Fibroblast of skin of left quadriceps (primary cell): ENCODE measurements around the gene DCAF5.
"Not testable (repeated sequence)": the region's sequence is repeated elsewhere in the genome, so short reads cannot be mapped to it uniquely, and the experiment has no call there.

ENCODE experiments used
- DNase-seq, 2 experiments: peaks; one replicate each; pipeline ENCODE4 v3.0.0-alpha.2; 2013; ENCODE audit warnings: low read depth in 2 of 2

Gene DCAF5

DNA sequence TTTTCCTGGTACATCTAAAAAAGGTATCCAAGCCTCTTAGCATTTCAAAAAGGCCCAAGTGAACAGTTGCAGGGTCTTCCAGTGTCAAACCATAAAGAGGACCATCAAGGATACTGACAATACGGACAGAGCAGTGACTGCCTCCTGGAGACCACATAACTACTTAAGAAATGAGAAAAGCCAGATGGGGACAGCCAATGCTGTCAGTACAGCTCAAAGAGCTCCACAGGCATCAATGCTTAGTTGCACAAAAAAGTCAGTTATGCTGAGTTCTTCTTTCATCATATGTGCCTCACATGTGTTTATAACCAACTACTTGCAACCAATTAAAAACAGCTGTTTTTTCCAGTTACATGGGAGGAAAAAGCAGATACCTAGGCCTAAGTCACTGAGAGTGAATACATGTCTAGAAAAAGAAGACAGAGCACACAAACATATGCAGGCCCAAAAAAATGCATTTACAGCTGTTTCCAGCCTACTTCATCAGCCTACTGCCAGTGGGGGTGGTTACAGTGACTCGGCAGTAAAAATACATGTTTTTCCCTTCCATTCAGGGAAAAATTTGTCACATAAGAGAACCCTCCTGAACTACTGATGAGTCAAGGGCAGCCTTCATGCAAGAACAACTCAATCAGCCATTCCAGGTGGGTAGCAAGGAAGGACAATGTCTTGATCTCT is 84.0 kb downstream of the DCAF5 start:
- peak; percentile 89 to 91 for DNase-seq

DNA sequence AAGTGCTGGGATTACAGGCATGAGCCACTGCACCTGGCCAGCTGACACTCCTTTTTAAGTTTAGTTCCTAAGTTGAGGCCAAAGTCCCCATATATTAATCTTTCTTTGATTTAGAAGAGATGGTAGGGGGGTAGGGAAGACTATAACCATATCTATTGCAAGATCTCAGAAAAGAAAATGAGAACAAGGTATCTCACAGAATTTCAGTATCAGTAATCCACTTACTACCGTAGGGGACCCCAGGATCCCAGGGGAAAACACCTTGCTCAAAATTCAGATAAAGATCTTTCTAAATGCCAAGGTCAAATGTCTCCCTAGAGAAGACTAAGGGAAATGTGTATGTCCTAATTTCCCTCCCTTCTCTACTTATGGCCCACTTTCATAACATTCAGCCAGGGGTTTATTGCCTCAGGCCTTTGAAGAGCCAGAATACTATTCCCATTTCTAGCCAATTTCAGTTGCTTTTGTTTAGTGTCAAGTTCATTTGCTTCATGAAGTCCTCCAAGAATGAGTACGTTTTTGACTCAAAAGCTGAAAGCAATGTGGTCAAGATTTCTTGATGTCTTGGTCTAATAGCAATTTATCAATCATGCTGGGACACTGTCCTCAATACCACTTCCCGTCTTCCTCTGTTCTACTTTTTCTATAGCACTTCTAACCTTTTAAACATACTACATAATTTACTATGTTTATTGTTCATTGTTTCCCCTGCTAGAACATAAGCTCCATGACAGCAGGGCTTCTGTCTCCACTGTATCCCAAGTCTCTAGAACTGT is 86.3 kb downstream of the DCAF5 start:
- no peak for DNase-seq

DNA sequence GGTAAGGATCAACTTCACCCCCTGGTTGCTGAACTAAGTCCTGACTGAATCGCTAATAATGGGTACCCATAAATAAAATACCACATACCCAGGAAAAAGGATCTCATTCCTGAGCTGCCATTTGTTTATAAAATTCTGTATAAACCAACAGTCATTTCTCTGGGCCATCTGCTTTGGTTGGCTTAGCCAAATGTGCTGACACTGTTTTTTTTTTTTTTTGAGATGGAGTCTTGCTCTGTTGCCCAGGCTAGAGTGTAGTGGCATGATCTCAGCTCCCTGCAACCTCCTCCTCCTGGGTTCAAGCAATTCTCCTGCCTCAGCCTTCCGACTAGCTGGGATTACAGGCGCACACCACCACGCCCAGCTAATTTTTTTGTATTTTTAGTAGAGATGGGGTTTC is 87.0 kb downstream of the DCAF5 start:
- not testable (repeated sequence) for DNase-seq

DNA sequence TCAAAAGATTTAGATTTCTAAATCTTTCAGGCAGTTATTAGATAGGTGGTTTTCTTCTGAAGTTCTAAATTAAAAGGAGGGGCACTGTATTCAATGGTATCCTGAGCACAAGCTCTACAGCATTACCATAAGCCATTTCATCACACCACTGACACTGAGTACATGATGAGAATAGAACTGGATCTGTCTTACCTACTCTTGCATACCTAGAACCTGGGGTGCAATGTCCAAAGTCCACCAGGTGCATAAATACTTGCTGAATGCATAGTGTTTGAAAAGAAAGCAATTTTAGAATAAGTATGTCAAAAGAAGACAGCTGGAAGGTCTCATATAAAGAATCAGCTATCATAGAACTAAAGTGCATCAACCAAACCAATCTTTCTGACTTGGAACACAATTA is 88.3 kb downstream of the DCAF5 start:
- no peak for DNase-seq

DNA sequence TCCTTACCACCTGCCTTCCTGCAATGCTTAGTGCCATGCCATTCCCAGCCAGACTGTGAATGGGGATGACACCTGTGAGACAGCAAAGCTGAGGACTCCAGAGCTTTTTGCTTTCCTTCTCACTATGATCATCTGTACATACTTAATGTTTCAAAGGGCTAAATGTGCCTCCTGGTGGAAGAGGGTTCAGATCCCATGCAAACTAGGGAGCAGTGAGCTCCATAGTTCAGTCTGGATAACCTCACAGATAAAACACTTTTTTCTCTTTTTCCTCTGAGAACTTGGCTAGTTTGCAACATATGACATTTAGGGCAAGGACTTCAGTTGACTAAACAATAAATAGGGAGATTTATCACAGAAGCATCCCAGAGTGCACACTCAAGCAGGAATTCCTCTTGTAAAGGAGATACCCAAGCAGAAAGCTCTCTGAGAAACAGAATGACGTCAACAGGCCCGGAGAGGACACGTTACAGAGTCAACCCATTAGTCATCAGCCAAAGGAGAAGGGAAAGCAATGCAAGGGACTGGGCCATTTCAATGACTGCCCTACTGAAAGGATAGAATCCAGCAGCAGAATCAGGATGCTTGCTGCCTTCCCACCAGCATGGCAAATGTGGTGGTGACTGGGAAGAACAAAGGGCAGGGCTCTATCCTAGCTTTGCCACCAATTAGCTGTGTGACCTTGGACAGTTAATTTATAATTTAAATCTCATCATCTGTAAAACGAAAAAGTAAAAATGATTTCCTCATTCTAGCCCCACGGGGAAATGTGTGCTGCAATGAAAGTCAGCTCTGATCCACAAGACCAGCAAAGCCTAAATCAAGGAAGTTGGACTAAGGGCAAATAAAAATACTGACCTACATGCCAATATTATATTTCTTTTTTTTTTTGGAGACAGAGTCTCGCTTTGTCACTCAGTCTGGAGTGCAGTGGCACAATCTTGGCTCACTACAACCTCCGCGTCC is 93.0 kb downstream of the DCAF5 start:
- DNase-seq = peak; percentile 82 to 84

DNA sequence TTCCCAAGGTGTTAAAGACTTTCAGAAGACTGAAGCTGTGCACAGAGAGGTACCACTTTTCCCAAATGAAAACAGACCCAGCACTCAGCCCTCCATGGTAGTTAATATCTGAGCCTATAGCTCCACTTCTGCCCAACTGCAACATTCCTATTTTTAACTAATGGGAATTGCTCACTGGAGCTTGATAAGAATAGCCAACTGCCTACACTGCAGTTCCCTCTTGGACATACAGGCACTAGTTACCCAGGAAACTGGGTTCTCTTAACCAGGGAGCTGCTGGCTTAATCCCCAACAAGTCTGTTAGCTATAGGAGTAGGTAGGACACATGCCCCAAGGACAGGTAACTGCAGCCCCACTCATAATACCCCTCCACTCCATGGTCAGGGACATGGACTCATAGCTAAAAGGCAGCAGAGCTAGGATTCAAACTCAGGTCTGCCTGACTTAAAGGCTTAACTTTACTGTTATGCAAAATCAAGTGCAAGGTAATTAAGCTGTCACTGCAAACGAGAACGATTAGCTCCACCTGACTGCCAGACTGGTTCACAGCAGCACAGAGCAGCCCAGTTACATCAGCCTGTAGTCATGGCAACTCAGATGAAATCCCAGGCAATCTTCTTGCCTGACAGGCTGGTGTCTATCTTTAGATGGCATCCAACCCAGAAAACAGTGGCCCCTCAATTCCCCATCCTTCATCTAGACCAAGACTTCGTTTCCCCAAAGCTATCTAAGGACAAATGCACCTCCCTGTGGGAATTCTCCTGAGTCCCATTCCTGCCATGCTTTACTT is 96.7 kb downstream of the DCAF5 start:
- DNase-seq = no peak

DNA sequence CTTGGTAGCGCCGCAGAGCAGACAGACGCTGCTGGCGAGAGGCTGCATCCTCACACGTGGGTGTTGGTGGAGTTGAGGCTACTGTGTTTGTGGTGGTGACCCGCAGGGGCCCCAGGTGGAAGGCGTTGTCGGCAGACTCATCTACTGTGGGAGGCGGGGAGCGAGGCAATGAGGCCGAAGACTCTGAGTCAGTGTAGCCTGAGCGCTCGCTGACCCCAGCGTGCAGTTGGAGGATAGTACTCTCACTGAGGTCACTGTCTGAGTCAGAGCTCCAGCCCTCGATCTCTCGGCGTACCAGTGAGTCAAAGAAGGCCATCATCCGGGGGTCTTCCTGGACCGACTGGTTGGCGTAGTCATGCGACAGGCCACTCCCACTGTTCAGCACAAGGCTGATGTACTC is 97.8 kb downstream of the DCAF5 start:
- DNase-seq = no peak

DNA sequence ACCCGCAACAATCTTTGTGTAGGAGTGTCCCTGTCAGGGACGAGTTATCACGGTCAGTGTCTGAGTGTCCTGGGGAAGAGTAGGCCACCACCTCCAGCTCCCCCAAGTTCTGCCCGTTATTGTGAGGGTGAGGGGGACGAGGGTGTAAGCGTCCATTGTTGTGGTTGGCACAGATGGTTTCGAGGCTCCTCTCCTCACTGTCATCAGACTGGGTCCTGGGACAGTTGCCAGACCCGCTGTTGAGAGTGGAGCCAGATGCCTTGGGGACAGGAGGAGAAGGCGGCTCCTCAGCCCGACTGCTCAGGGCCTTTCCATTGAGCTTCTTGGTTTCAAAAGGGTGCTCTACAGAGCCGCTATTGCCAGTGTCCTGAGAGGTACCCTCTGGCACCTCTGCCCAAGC is 98.9 kb downstream of the DCAF5 start:
- DNase-seq = no peak

DNA sequence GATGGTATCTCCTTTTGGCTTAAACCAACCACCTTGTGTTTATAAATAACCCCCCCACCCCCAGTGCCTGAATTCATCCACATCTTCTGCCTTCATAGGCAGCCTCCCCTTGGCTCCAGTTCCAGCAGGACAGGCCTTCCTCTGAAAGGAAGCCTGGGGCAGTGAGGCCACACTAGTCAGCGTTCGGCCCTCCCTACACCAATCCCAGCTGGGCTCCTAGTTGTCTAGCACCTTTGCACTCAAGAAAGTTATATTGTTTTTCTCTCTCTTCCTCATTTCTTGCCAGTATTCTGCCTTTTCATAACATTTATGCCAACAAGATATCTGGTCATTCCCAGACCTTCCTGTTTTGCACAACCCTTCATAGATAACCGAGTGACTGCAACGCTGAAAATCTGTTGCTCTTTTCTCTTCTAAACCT is 100.7 kb downstream of the DCAF5 start:
- no peak for DNase-seq

DNA sequence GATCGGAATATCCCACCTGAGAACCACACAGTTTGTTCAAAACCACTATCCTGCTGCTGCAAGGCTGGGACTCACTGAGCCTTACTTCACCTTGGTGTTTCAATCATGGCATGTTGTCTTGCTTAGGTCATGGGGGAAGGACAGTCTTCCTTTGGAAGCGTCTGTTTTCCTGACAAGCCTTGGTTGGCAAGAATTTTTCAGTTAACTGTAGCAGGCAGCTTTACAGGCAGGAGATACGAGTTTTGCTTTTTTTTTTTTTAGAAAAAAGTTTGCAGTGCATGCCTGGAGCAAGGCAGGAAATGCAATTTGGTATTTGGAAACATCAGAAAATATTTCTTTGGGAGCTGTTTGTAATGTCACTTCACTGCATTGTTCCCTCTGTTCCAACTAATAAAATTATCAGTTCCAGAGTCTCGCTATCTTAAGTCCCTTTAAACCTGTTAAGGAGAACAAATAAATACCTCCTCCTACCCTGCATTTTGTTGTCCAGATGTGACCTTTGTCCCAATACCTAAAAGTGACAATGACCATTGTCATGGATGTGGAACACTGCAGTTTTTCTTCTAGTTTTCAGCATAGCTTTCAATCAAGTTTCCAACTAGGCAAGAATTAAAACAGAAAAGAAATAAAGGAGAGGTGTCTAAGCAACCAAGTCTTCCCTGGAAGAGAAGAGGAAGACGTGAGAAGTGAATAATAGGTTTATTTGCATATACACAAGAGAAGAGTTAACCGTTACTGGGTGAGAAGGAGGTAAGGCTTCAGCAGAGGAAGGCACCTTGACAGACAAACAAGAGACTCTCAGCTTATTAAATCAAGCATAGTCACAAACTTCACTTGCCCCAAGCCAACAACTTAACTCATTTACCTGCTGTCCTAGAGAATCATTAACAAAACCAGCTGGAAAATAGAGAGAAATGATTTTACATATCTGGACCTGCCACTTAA is 102.4 kb downstream of the DCAF5 start:
- no peak for DNase-seq

DNA sequence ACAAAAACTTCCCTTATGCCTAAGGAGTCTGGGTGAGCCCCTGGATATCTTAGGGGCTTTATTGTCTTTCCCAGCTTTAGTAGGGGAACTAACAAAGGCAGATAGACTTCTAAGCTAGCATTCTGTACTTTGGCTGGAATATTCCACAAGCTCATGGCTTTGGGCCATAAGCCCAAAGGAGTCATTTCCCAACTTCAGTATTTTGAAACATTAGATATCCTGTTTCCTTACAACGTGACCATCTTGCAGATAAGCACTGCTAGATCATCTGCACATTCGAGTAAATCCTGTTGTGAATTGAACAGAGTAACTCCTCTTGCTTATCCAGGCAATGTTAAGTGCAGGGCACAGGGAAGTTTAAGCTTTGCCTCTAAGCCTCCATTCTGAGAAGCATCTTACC is 103.2 kb downstream of the DCAF5 start:
- DNase-seq = no peak

DNA sequence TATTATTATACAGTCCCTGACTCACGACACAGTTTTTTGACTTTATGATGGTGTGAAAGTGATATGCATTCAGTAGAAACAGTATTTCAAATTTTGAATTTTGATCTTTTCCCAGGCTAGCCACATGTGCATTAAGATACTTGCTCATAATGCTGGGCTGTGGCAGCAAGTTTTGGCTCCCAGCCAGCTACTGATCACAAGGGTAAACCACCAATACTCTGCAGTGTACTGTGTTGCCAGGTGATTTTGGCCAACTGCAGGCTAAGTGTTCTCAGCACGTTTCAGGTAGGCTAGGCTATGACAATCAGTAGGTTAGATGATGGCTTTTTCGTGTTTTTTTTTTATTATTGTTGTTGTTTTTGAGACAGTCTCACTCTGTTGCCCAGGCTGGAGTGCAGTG is 104.5 kb downstream of the DCAF5 start:
- no peak for DNase-seq

DNA sequence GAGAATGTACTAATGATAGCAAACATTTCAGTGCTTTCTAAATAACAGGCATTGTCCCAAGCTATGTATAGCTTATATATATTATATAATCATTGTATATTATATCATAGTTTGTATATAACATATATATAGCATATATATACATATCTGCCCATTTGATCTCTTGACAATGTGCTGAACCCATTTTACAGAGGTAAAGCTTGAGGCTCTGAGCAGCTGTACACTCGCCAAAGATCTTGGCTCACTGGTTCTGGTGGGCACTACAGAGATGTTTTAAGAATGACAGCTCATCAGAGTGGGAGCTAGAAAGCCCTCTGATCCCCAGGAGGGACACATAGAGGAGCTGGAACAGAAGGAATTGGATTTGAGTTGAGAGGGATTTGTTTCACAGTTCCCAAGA is 105.7 kb downstream of the DCAF5 start:
- DNase-seq = no peak

DNA sequence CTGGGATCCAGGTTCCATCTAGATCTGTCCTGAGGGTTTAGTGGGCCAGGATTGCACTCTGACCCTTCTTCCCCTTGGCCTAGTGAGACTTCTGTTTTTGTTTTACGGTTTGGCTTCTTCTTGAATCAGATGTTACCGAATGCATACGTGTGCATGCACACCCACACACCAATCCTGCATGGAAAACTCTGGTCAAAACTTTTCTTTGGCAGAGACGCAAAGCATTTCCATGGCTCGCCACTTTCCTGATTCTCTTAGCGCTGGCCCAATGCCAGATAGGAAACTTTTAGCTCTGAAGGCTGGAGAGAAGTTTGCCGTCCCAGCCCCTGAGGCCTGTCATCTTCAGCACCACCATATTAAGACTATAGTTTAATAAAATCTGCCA is 106.5 kb downstream of the DCAF5 start:
- no peak for DNase-seq

DNA sequence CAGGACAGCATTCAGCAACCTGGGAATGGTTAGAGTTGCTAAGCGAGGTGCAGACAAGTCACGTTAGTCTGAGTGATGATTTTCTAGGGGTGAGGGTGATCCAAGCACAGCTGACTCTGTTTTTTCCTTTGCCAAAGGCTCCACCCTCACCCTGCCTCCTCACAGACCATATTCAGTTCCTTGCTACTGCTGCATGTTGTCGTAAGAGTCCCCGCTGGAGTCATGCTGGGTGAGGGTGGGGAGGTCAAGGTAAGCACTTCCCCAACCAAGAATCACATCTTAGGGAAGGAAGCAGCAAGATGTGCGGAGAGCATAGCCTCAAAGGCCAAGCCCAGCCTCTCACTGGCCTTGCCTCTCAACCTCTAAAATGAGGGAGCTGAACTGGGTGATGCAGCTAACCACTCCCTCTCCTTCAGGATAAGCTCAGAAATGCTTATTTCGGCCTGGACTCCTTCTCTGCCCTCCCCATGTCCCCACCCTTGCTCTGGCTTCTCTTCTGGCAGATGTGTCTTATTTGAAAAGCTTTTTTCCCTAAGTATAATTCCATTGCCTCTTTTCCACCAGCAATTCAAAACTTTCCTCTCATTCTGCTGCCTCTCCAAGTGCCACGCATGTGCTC is 107.0 kb downstream of the DCAF5 start:
- no peak for DNase-seq

DNA sequence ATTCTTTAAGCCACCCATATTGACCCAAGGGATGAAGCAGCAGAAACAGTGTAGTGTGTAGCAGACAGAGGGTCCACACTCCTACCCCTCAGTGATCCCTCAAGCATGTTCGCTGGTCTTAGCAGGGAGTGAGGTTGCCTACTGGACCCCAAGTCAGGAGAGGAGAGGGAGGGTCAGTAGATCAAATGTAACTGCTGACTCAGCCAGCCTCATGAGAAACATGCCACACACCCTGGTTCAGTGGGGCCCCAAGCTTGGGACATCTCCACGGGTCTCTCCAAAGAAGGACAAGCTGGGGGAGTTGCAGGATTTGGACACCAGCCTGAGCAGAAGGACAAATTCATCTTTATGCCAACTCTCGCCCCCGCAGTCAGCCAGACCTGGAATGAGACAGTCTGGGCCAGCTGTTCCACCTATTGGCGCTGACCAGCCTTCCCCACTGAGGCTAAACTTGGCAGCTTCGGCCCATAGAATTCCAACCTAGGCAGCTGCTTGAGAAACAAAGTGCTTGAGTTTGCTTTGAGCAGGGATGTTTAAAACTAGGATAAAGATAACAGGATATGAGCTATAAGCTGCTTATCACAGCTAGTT is 107.9 kb downstream of the DCAF5 start:
- DNase-seq = no peak

DNA sequence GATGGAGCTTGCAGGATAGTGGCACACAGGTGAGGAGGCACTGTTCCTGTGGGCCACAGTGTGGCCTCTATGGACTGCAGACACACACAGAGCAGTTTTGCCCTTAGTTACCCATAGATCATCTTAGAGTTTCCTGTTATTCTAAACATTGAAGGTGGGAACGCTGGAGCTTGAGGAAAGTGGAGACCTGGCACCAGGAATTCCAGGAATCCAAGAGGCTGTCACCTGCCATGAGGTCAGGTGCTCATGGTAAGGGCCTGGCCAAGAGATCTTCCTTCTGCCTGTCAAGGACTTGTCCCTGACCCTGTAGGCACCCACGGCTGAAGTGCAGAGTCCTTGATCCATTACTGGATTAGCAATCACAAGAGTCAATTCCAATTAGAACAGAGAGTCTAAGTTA is 108.6 kb downstream of the DCAF5 start:
- DNase-seq = no peak

DNA sequence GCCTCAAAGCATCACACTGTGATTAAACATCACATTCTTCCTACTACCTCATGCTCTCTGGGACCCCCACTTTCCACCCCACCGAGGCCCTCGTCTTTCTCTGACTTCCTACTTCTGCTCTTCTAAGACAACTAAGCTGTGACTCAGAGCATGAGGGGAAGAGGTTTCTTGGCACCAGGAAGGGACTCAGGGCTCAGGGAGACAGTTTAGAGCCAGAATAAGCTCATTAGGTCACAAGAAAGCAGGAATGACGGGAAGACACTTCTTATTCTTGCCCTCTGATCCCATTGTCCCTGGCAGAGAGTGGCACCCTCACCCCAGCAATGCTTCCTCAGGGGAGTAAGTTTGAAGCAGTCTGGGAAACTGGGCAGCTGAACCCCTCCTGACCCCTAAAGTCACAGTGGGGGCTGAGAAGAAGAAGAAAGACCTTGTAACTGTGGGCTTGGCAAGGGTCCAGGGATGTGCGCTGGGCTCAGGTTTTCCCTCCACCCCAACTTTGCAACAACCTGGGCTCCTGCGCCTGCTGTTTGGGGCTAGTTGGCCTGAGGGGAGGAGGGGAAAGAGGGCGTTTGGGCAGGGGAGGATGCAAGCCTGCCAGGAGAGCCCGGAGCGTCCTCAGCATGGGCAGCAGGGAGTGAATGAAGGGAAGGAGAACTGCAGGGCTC is 109.2 kb downstream of the DCAF5 start:
- no peak for DNase-seq
